PFSK-1 (cell line): ENCODE data around the gene DGKG.

ENCODE experiments used
- FOXP2 ChIP-seq: optimal IDR thresholded peaks from 2 replicates; pipeline ENCODE3; 2011; ENCODE audit warnings: borderline replicate concordance, control low read depth, inconsistent platforms; ENCODE audit not compliant: insufficient read depth; ENCODE audit errors: extremely low read length, extremely low read depth
- POLR2AphosphoS5 ChIP-seq: IDR thresholded peaks from 2 replicates; pipeline ENCODE4 v1.6.1; 2012; ENCODE audit warnings: low read depth, mild to moderate bottlenecking, control low read depth, low read length, moderate library complexity
- SIN3A ChIP-seq: IDR thresholded peaks from 2 replicates; pipeline ENCODE4 v1.6.1; 2012; ENCODE audit warnings: mild to moderate bottlenecking, low read length, moderate library complexity, borderline replicate concordance; ENCODE audit not compliant: insufficient read depth
- TAF1 ChIP-seq: IDR thresholded peaks from 2 replicates; pipeline ENCODE4 v1.6.1; 2012; ENCODE audit warnings: low read length, control low read depth, borderline replicate concordance; ENCODE audit not compliant: insufficient read depth
- TF ChIP-seq, protein P1 (sequence below), 2 experiments: IDR thresholded peaks; 2 replicates each; pipeline versions ENCODE4 v1.6.1 to v1.8.0; 2011 to 2012; ENCODE audit warnings: low read depth in 2 of 2, low read length in 2 of 2, control low read depth in 1 of 2, inconsistent platforms in 1 of 2, mild to moderate bottlenecking in 1 of 2, moderate library complexity in 1 of 2; ENCODE audit not compliant: insufficient read depth in 1 of 2

The DGKG gene

GRCh38 chr3:186189492-186189891, 172.5 kb downstream of the DGKG start:
- no peak for TF ChIP-seq SIN3A
- TF ChIP-seq FOXP2 = no peak
- no peak for TF ChIP-seq TAF1
- TF ChIP-seq POLR2AphosphoS5 = no peak
- TF ChIP-seq, protein P1, sequence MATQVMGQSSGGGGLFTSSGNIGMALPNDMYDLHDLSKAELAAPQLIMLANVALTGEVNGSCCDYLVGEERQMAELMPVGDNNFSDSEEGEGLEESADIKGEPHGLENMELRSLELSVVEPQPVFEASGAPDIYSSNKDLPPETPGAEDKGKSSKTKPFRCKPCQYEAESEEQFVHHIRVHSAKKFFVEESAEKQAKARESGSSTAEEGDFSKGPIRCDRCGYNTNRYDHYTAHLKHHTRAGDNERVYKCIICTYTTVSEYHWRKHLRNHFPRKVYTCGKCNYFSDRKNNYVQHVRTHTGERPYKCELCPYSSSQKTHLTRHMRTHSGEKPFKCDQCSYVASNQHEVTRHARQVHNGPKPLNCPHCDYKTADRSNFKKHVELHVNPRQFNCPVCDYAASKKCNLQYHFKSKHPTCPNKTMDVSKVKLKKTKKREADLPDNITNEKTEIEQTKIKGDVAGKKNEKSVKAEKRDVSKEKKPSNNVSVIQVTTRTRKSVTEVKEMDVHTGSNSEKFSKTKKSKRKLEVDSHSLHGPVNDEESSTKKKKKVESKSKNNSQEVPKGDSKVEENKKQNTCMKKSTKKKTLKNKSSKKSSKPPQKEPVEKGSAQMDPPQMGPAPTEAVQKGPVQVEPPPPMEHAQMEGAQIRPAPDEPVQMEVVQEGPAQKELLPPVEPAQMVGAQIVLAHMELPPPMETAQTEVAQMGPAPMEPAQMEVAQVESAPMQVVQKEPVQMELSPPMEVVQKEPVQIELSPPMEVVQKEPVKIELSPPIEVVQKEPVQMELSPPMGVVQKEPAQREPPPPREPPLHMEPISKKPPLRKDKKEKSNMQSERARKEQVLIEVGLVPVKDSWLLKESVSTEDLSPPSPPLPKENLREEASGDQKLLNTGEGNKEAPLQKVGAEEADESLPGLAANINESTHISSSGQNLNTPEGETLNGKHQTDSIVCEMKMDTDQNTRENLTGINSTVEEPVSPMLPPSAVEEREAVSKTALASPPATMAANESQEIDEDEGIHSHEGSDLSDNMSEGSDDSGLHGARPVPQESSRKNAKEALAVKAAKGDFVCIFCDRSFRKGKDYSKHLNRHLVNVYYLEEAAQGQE (IDR thresholded peaks at IDR 0.05; ENCODE audit: insufficient read depth in 1 of 2, low read depth in 2 of 2, low read length in 2 of 2) = no peak

- TF ChIP-seq POLR2AphosphoS5 (no peak), SIN3A (no peak), FOXP2 (no peak), TAF1 (no peak)
- TF ChIP-seq, protein P1 (IDR thresholded peaks at IDR 0.05; ENCODE audit: insufficient read depth in 1 of 2, low read depth in 2 of 2, low read length in 2 of 2) = no peak
These were observed 174.4 kb downstream of the DGKG start for GRCh38 chr3:186187401-186188275.

- no peak for TF ChIP-seq POLR2AphosphoS5
- TF ChIP-seq SIN3A = no peak
- TF ChIP-seq, protein P1 (IDR thresholded peaks at IDR 0.05; ENCODE audit: insufficient read depth in 1 of 2, low read depth in 2 of 2, low read length in 2 of 2) = no peak
- TF ChIP-seq TAF1 = no peak
These were observed 176.7 kb downstream of the DGKG start for GRCh38 chr3:186185194-186185787.

- TF ChIP-seq TAF1 (no peak), SIN3A (no peak), POLR2AphosphoS5 (no peak), FOXP2 (no peak)
- TF ChIP-seq, protein P1 (IDR thresholded peaks at IDR 0.05; ENCODE audit: insufficient read depth in 1 of 2, low read depth in 2 of 2, low read length in 2 of 2) = no peak
These were observed 178.0 kb downstream of the DGKG start for GRCh38 chr3:186184021-186184420.
